HG03064 (cell line): Measurements from ENCODE around the gene TMPRSS9.
"Not testable (repeated sequence)": the region's sequence is repeated elsewhere in the genome, so short reads cannot be mapped to it uniquely, and the experiment has no call there.

ENCODE experiments used
- ATAC-seq: cut with Tn5 transposase; IDR thresholded peaks from one replicate; pipeline ENCODE4 v1.9.1; 2021; ENCODE audit warnings: low read depth; ENCODE audit not compliant: unreplicated experiment

The TMPRSS9 gene

GRCh38 chr19:2416321-2417097 is 56.4 kb downstream of the TMPRSS9 start:
- ATAC-seq, result no peak

- ATAC-seq, result not testable (repeated sequence)
These were observed 57.4 kb downstream of the TMPRSS9 start for GRCh38 chr19:2417436-2417835.

GRCh38 chr19:2417881-2418406 is 57.9 kb downstream of the TMPRSS9 start:
- ATAC-seq, result no peak

DNA sequence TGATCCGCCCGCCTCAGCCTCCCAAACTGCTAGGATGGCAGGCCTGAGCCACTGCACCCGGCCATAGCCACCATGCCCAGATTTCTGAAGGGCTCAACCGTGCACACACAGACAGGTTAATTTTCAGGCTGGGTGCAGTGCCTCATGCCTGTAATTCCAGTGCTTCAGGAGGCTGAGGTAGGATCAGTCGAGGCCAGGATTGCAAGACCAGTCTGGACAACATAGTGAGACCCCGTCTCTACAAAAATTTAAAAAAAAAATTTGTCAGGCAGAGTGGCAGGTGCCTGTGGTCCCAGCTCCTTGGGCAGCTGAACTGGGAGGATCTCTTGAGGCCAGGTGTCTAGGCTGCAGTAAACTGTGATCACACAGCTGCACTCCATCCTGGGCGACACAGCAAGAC is 59.7 kb downstream of the TMPRSS9 start:
- ATAC-seq, result no peak

- no peak for ATAC-seq
These were observed 60.4 kb downstream of the TMPRSS9 start for GRCh38 chr19:2420490-2420889.

- ATAC-seq, result no peak
These were observed 61.7 kb downstream of the TMPRSS9 start for GRCh38 chr19:2421581-2422306.

- no peak for ATAC-seq
These were observed 63.2 kb downstream of the TMPRSS9 start for GRCh38 chr19:2423071-2423914.

DNA sequence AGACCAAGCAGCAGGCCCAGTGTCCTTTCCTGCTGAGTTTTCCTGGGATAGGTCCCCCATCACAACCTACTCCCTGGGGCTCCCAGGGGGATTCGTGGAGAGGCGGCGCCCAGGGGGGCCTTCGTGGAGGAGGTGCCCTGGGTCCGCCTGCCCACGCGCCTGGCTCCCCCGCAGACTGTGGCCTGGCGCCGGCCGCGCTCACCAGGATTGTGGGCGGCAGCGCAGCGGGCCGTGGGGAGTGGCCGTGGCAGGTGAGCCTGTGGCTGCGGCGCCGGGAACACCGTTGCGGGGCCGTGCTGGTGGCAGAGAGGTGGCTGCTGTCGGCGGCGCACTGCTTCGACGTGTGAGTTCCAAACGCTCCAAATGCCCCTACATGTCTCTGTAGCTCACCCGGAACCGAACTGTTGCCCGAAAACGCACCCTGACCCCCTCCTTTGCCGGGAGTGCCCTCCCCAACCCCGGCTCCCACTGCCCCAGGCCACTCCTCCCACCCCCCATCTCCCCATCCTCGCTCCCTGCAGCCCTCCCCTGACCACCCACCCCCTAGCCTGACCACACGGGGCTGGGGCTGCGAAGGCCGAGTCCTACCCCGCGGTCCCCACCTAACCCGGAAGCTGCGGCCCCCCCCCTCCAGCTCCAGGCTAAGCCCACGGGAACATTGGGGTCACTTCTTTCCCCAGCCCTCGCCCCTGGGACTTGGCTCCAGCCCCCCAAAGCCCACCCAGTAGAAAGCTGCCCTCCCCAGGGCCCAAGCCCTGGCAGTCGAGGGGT is 64.0 kb downstream of the TMPRSS9 start:
- ATAC-seq, result no peak

- no peak for ATAC-seq
These were observed 64.9 kb downstream of the TMPRSS9 start for GRCh38 chr19:2424686-2425621.

GRCh38 chr19:2425622-2426581 is 65.8 kb downstream of the TMPRSS9 start:
- no peak for ATAC-seq

DNA sequence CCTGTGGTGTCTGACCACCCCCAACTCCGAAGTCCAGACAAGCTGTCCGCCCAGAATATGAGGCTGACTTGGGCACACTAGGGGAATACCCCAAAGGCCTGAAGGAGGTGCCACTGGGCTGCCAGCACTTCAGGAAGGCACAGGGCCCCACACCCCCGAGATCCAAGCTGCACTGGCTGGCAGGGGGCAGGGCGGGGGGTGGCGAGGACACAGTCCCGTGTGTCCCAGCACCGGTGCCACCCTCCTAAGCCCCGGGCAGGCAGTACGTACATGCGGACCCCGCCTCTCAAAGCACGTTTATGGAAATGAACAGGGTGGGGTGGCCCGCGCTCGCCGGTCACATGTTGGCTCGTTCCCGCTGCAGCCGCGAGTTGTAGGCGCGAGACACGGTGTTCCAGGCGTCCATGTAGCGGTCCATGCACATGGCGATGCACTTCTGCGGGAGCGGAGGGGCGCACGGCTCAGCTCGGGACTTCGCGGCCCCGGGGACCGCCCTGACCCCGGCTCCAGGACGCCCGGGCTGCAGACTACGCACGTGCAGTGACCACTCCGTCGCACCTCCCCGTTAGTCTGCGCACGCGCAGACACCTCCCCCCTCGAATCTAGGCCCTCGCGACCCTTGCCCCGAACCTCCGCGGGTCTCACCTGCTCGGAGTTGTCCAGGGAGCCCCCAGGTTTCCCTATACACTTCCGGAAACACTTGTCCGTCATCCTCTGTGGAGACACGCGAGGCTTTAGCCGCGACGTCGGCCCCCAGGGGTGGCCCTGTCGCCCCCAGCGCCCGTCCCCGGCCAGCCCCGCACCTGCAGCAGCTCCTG is 66.8 kb downstream of the TMPRSS9 start:
- no peak for ATAC-seq

GRCh38 chr19:2427429-2428320 is 67.6 kb downstream of the TMPRSS9 start, which contains the start of gene TIMM13:
TIMM13 (minus strand) TSS chr19:2427586; CDS start chr19:2427533, 53 bp downstream.
- peak; percentile 72 for ATAC-seq

GRCh38 chr19:2428321-2428690 is 68.2 kb downstream of the TMPRSS9 start:
- ATAC-seq, result no peak

GRCh38 chr19:2428756-2429711 is 69.0 kb downstream of the TMPRSS9 start:
- no peak for ATAC-seq
